Measurements from ENCODE around the gene LMAN1. TPM values are rescaled to one million over a fixed set of nuclear protein-coding genes. Genes with fewer than 3 reads are reported as not detected.

Gene LMAN1
- total RNA-seq, 4 donors from 2014 or later = 67.1 to 80.3 (median 70.6) TPM

DNA sequence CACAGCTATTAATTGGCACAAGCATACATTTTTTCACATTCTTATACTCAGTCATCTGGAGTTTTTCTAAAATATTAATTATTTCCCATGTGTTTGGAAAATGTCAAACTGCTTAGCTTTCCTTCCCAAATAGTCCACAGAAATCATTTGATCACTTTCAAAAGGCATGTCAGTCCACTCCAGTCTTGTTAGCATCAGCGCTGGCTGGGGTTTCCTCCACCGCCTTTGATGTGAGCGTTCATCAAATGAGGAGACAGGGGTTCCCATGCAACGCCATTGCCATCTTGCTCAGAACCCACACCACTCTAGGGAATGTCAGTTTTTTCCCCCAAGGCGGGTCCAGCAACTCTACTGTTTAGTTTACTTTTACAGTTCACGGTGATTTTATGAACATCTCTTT is 72.7 kb downstream of the LMAN1 start:
- no peak overlapping the region for H3K27ac ChIP-seq
- TF ChIP-seq, protein P1, sequence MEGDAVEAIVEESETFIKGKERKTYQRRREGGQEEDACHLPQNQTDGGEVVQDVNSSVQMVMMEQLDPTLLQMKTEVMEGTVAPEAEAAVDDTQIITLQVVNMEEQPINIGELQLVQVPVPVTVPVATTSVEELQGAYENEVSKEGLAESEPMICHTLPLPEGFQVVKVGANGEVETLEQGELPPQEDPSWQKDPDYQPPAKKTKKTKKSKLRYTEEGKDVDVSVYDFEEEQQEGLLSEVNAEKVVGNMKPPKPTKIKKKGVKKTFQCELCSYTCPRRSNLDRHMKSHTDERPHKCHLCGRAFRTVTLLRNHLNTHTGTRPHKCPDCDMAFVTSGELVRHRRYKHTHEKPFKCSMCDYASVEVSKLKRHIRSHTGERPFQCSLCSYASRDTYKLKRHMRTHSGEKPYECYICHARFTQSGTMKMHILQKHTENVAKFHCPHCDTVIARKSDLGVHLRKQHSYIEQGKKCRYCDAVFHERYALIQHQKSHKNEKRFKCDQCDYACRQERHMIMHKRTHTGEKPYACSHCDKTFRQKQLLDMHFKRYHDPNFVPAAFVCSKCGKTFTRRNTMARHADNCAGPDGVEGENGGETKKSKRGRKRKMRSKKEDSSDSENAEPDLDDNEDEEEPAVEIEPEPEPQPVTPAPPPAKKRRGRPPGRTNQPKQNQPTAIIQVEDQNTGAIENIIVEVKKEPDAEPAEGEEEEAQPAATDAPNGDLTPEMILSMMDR (IDR thresholded peaks at IDR 0.05) = no peak
- TF ChIP-seq POLR2A (IDR thresholded peaks at IDR 0.05) = no peak
- WGBS, 2 donors = 49 to 65% methylated on average over 6 of the region's 6 CpGs
- H3K4me1 ChIP-seq = no peaks in the 10 kb centered on the region
- no peaks in the 10 kb centered on the region for H3K36me3 ChIP-seq
- no peak for DNase-seq
- H3K27me3 ChIP-seq = peaks cover 0 to 11% (median 0%) of the 10 kb centered on the region in 4 donors
- intact Hi-C loops (cut with DNase I) = no loop called here
- H3K9me3 ChIP-seq = no peaks in the 10 kb centered on the region
- H3K4me3 ChIP-seq = no peak overlapping the region

DNA sequence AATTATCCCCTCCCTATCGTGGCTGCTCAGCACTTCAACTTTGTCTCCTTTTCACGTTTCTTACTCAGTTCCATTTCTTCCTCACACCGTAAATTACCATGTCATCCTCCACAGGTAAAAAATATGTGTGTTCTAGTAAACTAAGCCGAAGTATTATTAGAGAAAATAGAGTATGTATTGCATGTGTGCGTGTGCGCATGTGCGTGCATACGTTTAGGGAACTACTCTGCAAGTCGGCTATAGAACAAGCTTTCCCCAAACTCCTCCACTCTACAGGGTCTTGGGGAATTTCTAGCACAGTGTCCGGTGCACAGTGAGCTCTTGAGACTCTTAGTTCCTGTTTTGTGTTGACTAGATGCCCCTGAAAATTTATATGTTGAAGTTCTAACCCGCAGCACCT is 76.7 kb downstream of the LMAN1 start:
- Histone ChIP-seq H3K4me1 (no peaks in the 10 kb centered on the region), H3K4me3 (no peak overlapping the region), H3K27me3 (no peaks in the 10 kb centered on the region), H3K36me3 (no peaks in the 10 kb centered on the region), H3K9me3 (no peaks in the 10 kb centered on the region), H3K27ac (no peak overlapping the region)
- DNase-seq = no peak
- TF ChIP-seq, protein P1 (IDR thresholded peaks at IDR 0.05) = no peak
- TF ChIP-seq POLR2A (IDR thresholded peaks at IDR 0.05) = no peak
- intact Hi-C loops (cut with DNase I) = no loop called here
- WGBS, 2 donors = 78 to 82% methylated on average over 11 of the region's 11 CpGs

DNA sequence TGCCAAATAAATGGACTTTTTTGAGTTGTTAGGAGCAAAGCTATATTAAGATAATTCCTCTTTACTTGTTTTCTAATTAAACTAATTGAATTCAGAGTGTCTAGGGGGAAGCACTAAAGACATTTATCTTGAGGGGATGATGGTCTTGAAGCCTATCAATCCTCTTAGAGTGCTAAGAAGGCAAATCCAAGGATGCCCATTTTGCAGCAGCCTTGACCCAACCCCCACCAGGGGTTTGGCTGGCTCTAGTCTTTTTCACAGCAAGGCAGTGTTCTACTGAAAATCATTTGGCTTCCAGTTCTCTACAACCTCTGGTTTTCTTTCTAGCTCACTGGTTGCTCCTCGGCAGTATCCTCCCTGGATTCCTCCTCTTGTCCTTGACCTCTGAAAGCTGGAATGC is 79.3 kb downstream of the LMAN1 start:
- Histone ChIP-seq H3K27ac (no peak overlapping the region), H3K27me3 (peaks cover 0 to 7% (median 3%) of the 10 kb centered on the region in 4 donors), H3K4me3 (no peak overlapping the region), H3K36me3 (no peaks in the 10 kb centered on the region), H3K9me3 (no peaks in the 10 kb centered on the region), H3K4me1 (no peaks in the 10 kb centered on the region)
- no peak for TF ChIP-seq POLR2A (IDR thresholded peaks at IDR 0.05)
- intact Hi-C loops (cut with DNase I) = no loop called here
- DNase-seq = no peak
- 52 to 63% methylated on average over 1 of the region's 1 CpG for WGBS, 2 donors

GRCh38 chr18:59279193-59279592 is 79.9 kb downstream of the LMAN1 start:
- Histone ChIP-seq H3K4me1 (peaks cover 0 to 2% (median 0%) of the 10 kb centered on the region in 3 donors), H3K4me3 (no peak overlapping the region), H3K27ac (no peak overlapping the region), H3K27me3 (peaks cover 0 to 13% (median 7%) of the 10 kb centered on the region in 4 donors), H3K36me3 (no peaks in the 10 kb centered on the region), H3K9me3 (no peaks in the 10 kb centered on the region)
- TF ChIP-seq, protein P1 (IDR thresholded peaks at IDR 0.05) = no peak
- no peak for TF ChIP-seq POLR2A (IDR thresholded peaks at IDR 0.05)
- no peak for DNase-seq
- WGBS, 2 donors = 61 to 78% methylated on average over 3 of the region's 3 CpGs
- intact Hi-C loops (cut with DNase I) = no loop called here

GRCh38 chr18:59278793-59279192 is 80.3 kb downstream of the LMAN1 start:
- Histone ChIP-seq H3K9me3 (no peaks in the 10 kb centered on the region), H3K27me3 (peaks cover 0 to 17% (median 11%) of the 10 kb centered on the region in 4 donors), H3K4me1 (peaks cover under 1 to 6% (median 1%) of the 10 kb centered on the region in 3 donors), H3K4me3 (no peak overlapping the region), H3K36me3 (no peaks in the 10 kb centered on the region), H3K27ac (no peak overlapping the region)
- intact Hi-C loops (cut with DNase I) = no loop called here
- WGBS, 2 donors = 65 to 73% methylated on average over 5 of the region's 5 CpGs
- TF ChIP-seq POLR2A (IDR thresholded peaks at IDR 0.05) = no peak
- TF ChIP-seq, protein P1 (IDR thresholded peaks at IDR 0.05) = no peak
- DNase-seq = no peak

Other genes with a start within 250 kb of the LMAN1 start
- gene SEC11C, start 219.4 kb downstream of the LMAN1 start, total RNA-seq = 10 to 100 TPM; 29.6 to 61.8 (median 31.7) TPM
- not detected for gene GRP, start 139.1 kb downstream of the LMAN1 start, total RNA-seq
- not detected for gene RAX, start 85.8 kb downstream of the LMAN1 start, total RNA-seq
- gene CPLX4, start 40.6 kb downstream of the LMAN1 start, total RNA-seq = under 1 TPM in 1 of 4 donors, not detected in 3; 0.31 TPM

All from esophagus squamous epithelium (tissue), 5 donors.